ES-I3 (cell line): ENCODE measurements around the gene EMC8.
"Not testable (repeated sequence)": the region's sequence is repeated elsewhere in the genome, so short reads cannot be mapped to it uniquely, and the experiment has no call there.

ENCODE experiments used
- H3K36me3 ChIP-seq: 2 replicates; pipeline ENCODE4 v1.6.1; 2013; ENCODE audit warnings: mild to moderate bottlenecking, low read length, control low read depth, moderate library complexity; ENCODE audit not compliant: insufficient read depth
- H3K4me1 ChIP-seq: 2 replicates; pipeline ENCODE4 v1.6.1; 2013; ENCODE audit warnings: mild to moderate bottlenecking, control low read depth, low read length; ENCODE audit not compliant: insufficient read depth
- H3K9ac ChIP-seq: 2 replicates; pipeline ENCODE4 v1.6.1; 2013; ENCODE audit warnings: low read depth, mild to moderate bottlenecking, low read length, moderate library complexity
- H3K9me3 ChIP-seq: 2 replicates; pipeline ENCODE4 v1.6.1; 2013; ENCODE audit warnings: mild to moderate bottlenecking, low read length, moderate library complexity; ENCODE audit not compliant: control insufficient read depth, insufficient read depth

Gene EMC8

DNA sequence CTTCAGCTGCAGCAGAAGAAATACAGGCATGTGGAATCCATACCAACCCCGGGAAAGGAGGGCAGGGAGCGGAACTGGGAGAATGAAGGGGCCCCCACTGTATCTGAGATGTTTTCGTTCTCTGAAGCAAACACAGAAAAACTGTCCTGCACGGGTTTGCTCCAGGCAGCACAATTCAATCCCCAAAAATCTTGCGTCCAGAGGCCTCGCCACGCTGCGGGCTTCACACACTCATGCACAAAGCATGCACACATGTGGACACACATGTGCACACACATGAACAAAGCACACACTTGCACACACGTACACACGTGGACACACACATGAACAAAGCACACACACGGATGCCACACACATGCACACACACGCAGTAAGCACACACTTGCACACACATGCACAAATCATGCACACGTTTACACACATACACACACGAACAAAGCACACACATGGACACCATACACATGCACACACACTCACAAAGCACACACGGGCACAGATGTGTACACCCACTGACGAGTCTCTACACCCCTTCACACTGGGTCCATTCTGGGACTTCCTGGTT, 27.4 kb upstream of the EMC8 start:
- Histone ChIP-seq H3K4me1 (no peaks in the 10 kb centered on the region), H3K9me3 (no peaks in the 10 kb centered on the region), H3K36me3 (no peaks in the 10 kb centered on the region), H3K9ac (no peak overlapping the region)

DNA sequence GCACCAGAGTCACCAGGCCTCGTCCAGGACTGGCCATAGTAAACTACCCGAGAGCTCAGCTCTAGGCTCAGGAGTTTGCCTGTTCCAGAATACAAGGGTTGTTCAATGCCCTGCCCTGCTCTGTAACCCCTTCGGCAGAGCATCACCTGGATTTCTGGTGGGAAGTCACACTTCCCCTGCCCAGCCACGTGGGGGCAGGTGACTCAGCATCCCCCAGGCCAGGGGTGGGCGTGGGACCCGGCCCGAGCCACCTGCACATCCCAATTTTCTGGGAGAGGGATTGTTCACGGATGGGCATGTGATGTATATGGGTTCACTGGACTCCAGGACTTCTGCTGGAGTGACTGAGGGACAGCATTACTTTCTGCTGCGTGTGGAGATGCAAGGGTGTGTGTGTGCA, 26.0 kb upstream of the EMC8 start:
- Histone ChIP-seq H3K9me3 (no peaks in the 10 kb centered on the region), H3K9ac (no peak overlapping the region), H3K4me1 (no peaks in the 10 kb centered on the region), H3K36me3 (no peaks in the 10 kb centered on the region)

DNA sequence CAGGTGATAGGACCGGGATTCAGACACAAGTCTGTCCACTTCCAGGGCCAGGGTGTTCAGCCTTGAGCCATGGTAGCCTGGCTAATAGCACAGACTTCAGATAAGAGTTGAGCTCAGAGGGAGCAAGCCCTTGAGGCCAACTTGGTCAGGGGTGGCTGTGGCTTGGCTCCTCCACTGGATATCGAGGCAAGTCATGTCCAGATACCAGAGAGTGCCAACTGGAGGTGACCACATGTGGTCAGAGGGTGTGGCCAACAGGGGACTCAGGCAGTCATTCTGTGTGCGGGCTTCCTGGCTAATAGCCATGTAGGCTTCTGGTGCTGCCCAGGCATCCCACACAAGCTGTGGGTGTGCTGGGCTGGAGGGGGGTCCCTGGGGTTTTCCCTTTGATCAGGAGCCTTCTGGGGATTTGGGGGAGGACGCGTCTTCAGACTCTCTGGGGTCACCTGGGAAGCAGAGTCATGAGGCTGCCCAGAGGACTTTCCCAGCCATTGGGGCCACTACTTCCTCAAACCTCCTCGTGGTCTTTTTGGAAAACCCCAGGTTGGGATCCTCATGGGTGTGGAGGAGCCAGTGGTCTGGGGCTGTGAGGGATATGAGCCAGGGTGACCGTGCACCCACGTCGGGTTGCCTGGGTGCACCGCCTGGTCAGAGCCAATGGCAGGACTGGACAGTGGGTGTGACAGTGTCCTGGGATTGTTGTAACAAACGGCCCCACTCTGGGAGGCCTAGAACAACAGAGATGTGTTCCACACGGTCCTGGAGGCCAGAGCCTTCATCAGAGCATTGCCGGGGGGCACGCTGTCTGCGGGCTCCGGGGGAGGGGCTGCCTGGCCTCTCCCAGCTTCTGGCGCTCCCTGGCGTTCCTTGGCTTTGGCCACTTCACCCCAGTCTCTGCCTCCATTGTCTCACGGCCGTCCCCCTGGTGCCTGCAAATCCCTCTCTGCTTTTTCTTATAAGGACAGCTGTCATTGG, 25.1 kb upstream of the EMC8 start:
- no peaks in the 10 kb centered on the region for H3K9me3 ChIP-seq
- H3K36me3 ChIP-seq = no peaks in the 10 kb centered on the region
- H3K4me1 ChIP-seq = no peaks in the 10 kb centered on the region
- no peak overlapping the region for H3K9ac ChIP-seq

DNA sequence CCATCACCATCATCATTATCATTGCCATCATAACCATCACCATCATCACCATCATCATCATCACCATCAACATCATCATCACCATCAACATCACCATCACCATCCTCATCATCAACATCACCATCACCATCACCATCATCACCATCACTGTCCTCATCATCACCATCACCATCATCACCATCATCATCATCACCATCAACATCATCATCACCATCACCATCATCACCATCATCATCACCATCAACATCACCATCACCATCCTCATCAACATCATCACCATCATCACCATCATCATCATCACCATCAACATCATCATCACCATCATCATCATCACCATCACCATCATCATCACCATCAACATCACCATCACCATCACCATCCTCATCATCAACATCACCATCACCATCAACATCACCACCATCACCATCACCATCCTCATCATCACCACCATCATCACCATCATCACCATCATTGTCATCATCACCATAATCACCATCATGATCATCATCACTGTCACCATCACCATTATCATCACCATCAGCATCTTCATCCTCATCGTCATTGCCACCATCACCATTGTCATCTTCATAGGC, 24.1 kb upstream of the EMC8 start:
- Histone ChIP-seq H3K4me1 (no peaks in the 10 kb centered on the region), H3K9ac (no peak overlapping the region), H3K36me3 (no peaks in the 10 kb centered on the region), H3K9me3 (no peaks in the 10 kb centered on the region)

DNA sequence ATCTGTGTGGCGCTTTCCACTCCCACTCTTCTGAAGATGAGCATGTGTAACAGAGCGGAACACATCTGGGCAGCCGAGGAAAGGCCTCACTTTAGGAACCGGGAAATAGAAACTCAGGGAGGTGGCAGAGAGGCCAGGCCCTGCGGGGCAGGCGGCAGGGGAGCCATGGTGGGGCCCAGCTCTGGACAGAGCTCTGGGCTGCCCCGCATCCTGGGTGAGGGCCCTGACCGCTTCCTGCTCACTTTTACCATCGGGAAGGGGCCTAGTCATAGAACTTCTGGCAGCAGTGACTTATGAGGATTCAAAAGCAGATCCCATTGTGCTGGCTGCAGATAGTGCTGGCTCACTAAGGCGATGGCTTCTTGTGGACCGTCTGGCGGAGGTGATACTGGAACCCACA, 22.8 kb upstream of the EMC8 start:
- H3K9ac ChIP-seq = no peak overlapping the region
- H3K9me3 ChIP-seq = no peaks in the 10 kb centered on the region
- H3K36me3 ChIP-seq = no peaks in the 10 kb centered on the region
- no peaks in the 10 kb centered on the region for H3K4me1 ChIP-seq

DNA sequence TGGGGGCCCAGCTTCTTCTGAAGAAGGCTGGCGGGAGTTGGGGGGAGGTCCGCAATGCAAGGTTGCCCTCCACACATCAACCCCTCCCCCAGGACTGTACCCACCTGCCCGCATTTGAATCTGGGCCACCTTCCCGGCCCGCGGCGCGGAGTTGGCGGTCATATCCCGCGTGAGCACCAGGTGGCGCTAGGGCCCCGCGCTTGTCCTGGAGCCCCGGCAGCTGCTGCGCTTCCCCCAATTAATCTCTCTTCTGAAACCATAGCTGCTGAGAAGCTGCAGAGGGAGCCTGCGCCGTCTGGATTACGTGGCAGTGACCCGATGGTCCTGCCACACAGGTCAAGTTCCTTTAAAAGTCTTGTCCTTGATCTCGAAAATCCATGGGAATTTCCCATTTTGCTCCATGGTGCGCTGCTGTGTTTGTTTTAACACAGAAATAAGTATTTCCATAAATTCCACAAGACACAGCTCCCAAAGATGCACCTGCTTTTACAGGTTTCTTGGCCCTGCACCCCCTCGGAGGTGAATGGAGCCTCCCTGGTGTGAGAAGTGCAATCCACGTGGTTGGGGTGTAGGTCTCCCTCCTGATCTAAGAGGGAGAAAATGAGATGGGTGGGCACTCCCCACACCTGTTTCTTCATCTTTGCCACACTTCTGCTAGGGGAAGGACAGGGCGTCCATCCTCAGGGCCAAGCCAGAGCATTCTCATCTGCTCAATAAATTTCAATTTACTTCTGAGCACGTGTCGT, 22.2 kb upstream of the EMC8 start:
- H3K9me3 ChIP-seq = no peaks in the 10 kb centered on the region
- H3K4me1 ChIP-seq = no peaks in the 10 kb centered on the region
- no peaks in the 10 kb centered on the region for H3K36me3 ChIP-seq
- no peak overlapping the region for H3K9ac ChIP-seq

DNA sequence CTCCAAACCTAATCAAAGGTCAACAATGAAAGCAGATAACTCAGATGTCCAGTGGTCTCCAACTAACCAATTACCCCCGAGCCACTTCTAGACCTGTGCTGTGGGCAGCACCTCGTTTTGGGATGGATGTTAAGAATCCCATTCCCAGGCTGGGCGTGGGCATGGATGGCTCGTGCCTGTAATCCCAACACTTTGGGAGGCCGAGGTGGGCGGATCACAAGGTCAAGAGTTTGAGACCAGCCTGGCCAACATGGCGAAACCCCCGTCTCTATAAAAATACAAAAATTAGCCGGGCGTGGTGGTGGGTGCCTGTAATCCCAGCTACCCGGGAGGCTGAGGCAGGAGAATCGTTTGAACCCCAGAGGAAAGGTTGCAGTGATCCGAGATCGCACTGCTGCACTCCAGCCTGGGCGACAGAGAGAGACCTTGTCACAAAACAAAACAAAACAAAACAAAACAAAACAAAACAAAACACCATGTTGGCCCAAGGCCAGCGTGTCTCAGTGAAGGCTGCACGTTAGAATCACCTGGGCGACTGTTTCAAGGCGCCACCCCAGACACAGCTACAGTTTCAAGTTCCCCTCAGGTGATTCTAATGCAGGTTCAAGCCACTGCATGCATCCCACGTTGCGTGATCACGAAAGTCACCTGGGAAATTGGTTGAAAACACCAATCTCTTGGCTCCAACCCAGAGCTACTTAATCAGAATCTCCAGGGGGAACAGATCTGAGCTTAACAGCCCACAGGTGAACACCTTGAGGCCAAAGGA, 21.4 kb upstream of the EMC8 start:
- Histone ChIP-seq H3K9me3 (no peaks in the 10 kb centered on the region), H3K9ac (no peak overlapping the region), H3K36me3 (no peaks in the 10 kb centered on the region), H3K4me1 (no peaks in the 10 kb centered on the region)

DNA sequence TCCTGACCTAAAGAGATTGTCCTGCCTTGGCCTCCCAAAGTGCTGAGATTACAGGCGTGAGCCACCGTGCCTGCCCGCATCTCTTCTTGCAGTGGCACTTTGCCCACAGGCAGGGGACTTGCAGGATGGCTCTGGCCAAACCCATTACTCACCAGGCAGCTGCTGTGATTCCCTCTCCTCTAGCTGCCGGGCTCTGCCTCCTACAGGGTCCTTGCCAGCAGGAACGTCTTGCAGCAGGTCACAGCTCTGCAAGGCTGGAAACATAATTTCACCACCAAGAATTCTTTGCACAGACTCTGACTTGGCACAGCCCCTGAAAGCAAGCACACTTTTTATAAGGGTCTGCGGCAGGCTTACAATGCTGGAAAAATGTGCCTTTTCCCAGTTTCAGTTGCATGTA, 20.4 kb upstream of the EMC8 start:
- no peaks in the 10 kb centered on the region for H3K4me1 ChIP-seq
- H3K9ac ChIP-seq = no peak overlapping the region
- H3K9me3 ChIP-seq = no peaks in the 10 kb centered on the region
- no peaks in the 10 kb centered on the region for H3K36me3 ChIP-seq

DNA sequence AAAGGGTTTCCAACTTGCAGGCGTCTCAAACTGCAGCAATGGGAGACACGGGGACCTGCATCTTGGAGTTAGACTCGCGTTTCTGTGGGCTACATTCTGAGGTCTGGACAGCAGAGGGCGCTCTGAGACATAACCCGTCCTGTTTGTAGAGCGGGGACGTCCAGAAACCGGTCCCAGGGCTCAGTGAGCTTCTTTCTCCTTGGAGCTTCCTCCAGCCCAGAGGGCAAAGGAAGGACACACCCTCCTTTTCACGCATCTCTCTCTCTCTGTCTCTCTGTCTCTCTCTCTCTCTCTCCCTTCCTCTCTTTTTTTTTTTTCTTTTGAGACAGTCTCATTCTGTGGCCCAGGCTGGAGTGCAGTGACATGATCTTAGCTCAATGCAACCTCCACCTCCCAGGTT, 19.9 kb upstream of the EMC8 start:
- Histone ChIP-seq H3K9me3 (no peaks in the 10 kb centered on the region), H3K36me3 (no peaks in the 10 kb centered on the region), H3K4me1 (no peaks in the 10 kb centered on the region), H3K9ac (no peak overlapping the region)

DNA sequence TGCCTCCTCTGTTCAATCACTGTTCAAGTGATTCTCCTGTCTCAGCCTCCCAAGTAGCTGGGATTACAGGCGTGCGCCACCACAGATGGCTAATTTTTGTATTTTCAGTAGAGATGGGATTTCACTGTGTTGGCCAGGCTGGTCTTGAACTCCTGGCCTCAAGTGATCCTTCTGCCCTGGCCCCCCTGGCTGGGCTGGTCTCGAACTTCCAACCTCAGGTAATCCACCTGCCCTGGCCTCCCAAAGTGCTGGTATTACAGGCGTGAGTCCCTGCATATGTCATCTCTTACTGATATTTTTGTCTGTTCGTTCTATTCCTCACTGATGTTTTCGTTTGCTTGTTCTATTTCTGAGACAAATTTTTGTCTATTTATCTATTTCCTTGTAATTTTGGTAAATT, 17.9 kb upstream of the EMC8 start:
- H3K4me1 ChIP-seq, H3K36me3 ChIP-seq, H3K9me3 ChIP-seq, H3K9ac ChIP-seq: not testable (repeated sequence)

DNA sequence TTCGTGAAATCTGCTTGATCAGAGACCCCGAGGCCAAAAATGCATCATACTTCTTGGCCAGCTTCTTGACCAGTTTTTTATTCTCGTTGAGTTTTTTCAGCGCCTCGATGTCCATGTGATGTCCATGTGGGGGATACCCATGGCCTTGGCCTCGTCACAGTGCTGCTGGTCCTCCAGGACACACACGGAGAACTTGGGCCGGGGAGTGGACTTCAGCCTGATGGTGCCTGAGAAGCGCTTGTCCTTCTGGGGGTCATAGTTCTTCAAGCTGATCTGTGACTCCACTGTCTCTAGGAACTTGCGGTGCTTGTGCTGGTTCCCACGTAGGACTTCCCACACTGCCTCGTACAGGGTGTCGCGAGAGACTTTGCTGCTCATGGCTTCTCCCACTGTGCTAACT, 16.8 kb upstream of the EMC8 start:
- Histone ChIP-seq H3K36me3 (no peaks in the 10 kb centered on the region), H3K9ac (no peak overlapping the region), H3K9me3 (no peaks in the 10 kb centered on the region), H3K4me1 (no peaks in the 10 kb centered on the region)

DNA sequence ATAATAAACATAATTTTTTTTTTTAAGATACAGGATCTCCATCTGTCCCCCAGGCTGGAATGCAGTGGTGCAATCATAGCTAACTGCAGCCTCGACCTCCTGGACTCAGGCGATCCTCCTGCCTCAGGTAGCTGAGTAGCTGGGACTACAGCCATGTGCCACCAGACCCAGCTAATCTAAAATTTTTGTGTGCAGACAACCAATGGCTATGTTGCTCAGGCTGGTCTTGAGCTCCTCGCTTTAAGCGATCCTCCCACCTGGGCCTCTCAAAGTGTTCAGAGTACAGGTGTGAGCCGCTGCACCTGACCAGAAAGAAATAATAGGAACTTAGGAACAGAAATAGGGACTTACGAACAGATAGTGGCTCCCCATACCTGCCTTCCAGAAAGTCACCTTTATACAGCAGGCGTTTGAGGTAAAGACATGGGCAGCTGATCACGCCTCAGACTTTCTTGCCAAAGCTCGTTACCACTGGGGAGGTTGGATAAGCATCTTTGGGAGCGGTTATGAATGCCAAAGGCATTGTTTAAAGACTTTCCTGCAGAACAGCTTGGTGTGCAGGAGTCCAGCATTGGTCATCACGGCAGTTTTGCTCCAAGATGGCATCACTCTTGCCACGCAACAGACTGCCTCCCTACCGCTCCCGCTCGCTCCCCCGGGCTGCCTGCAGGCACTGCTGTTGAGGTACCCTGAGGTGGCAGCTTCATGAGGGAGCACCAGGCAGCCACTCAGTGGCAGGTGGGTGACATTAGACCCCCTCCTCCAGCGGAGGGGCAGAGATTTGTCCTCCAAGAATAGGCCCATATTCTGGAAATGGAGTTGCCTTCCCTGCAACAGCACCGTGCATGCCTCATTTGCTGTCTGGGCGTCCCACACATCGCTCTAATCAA, 13.7 kb upstream of the EMC8 start:
- Histone ChIP-seq H3K9me3 (no peaks in the 10 kb centered on the region), H3K4me1 (no peaks in the 10 kb centered on the region), H3K36me3 (no peaks in the 10 kb centered on the region), H3K9ac (no peak overlapping the region)

DNA sequence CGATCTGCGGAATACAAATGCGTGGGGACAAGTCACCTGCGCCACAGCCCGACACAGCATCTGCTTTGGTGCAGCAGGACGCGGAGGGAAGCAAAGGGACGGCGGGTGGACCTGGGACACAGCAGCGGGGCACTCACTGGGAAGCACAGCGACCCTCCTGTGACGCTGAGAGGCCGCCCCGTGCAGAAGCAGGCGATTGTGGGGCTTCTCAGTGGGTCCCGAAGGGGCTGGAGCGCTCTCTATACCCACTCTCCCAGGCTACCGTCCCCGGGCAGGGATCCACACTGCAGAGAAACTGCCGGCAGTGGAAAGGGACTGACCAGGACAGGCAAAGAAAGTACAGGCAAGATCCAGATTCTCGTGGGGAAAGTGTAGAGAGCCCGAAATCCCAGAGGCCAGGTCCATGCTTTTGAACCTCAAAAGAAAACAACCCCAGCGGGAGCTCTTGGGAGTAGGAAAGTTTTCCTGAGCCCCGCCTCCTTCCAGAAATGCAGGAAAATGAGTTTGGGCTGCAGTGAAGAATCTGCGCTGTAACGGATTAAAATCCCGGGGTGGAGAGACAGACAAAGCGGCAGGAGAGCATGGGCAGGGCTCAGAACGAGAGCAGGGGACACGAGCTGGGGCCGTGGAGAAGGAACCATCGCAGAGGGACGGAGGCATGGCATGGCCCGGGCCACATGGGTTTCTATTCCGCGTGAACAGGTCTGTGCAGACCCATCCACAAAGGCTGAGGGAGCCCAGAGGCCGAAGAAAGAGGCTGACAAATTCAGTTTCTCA, 12.9 kb upstream of the EMC8 start:
- H3K36me3 ChIP-seq = no peaks in the 10 kb centered on the region
- H3K9ac ChIP-seq = no peak overlapping the region; the same call in 1 of the 2 replicates
- no peaks in the 10 kb centered on the region for H3K9me3 ChIP-seq
- no peaks in the 10 kb centered on the region for H3K4me1 ChIP-seq
